GM18505 (cell line): Measurements from ENCODE around the gene AUP1.
A peak's percentile ranks its signal among the peaks of the same experiment; 100 is the strongest.

Source experiments
- ATAC-seq: cut with Tn5 transposase; IDR thresholded peaks from one replicate; pipeline ENCODE4 v1.9.1; 2021; ENCODE audit not compliant: unreplicated experiment
- POLR2A ChIP-seq: IDR thresholded peaks from 4 replicates; pipeline ENCODE4 v1.6.1; 2011; ENCODE audit warnings: borderline replicate concordance; ENCODE audit not compliant: insufficient read depth, insufficient read length; ENCODE audit errors: extremely low read depth

The AUP1 gene

GRCh38 chr2:74522516-74522915 lies 7.0 kb downstream of the AUP1 start:
- no peak for TF ChIP-seq POLR2A
- ATAC-seq = no peak

- ATAC-seq = no peak
- no peak for TF ChIP-seq POLR2A
These were observed 12.9 kb downstream of the AUP1 start for GRCh38 chr2:74516650-74517049.

GRCh38 chr2:74515981-74516633 lies 13.4 kb downstream of the AUP1 start:
- ATAC-seq = no peak
- TF ChIP-seq POLR2A = no peak

GRCh38 chr2:74515271-74515980 lies 14.1 kb downstream of the AUP1 start:
- no peak for TF ChIP-seq POLR2A
- ATAC-seq = no peak

GRCh38 chr2:74514368-74515270 lies 14.9 kb downstream of the AUP1 start, which contains the start of gene TLX2:
Gene TLX2 (plus strand): TSS chr2:74514450. CDS start chr2:74514807, 357 bp downstream.
- ATAC-seq = no peak
- no peak for TF ChIP-seq POLR2A

DNA sequence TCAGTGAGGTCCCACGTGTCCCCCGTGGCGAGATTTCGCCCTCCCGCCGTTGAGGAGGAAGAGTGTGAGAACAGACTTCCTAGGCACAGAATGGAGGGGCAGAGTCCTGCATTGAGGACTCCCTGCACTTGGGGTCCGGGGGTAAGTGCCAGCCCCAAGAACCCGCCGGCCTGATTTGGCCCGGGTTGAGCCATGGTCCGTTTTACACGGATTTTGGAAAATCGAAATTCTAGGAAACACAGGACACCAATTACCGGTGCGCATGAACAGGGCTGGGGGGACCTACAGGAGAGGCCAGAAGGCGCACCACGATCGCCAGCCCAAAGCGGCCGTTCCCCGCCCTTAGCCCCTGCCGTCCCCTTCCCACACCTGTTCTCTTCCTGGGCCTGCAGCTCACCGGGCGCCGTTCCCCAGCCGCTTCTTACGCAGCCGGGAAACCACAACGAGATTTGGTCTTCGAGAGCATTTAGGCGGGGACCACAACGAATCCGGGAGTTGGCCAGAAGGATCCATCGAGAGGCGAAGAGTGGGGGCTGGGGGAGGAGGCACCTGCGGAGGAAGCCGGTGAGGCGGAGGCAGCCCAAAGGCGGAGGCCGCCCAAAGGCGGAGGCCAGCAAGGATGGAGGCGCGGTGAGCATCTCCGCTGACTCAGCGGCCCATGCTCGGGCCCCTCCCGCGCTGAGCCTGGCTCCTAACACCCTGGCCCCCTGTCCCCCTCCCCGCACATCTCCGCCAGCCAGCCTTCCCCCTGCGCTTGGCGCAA lies 15.7 kb downstream of the AUP1 start:
- ATAC-seq = no peak
- TF ChIP-seq POLR2A = no peak

DNA sequence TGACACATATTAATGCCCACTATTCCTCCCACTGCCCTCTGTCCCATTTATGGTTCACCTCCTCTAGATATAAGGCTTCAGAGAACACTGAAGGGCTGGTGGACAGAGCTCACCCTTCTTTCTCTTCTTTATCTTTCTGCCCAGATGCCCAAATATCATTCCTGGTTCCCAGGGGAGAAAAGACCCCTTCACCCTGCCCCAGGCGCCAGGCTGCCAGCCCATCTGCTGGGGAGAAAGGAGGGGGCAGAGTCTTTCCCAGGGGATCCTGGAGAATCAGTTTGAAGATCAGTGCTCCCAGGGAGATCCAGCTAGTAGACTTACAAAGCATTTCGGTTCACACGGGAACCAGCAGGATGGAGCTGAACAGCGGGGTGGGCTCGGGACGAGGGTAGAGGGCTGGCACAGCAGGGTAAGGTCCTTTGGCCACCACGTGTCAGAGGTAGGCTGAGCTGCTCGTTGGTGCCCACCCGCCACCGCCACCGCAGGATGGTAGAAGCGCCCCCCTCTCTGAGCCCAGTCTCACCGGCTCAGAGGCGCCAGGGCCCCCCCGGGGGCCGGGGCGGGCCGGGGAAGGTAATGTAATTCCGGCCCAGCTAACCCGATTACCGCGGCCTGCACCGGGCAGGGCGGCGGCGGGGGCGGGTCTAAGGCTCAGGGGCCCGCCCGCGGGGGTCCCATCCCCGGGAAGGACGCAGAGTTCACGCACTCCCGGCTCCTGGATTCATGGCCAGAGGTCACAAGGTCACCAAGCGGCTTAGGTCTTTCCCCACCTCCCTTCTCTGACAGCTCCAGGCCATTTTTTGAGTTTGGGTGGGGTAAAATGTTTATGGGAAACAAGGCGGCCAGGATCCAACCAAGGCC lies 16.5 kb downstream of the AUP1 start:
- no peak for TF ChIP-seq POLR2A
- ATAC-seq = no peak

DNA sequence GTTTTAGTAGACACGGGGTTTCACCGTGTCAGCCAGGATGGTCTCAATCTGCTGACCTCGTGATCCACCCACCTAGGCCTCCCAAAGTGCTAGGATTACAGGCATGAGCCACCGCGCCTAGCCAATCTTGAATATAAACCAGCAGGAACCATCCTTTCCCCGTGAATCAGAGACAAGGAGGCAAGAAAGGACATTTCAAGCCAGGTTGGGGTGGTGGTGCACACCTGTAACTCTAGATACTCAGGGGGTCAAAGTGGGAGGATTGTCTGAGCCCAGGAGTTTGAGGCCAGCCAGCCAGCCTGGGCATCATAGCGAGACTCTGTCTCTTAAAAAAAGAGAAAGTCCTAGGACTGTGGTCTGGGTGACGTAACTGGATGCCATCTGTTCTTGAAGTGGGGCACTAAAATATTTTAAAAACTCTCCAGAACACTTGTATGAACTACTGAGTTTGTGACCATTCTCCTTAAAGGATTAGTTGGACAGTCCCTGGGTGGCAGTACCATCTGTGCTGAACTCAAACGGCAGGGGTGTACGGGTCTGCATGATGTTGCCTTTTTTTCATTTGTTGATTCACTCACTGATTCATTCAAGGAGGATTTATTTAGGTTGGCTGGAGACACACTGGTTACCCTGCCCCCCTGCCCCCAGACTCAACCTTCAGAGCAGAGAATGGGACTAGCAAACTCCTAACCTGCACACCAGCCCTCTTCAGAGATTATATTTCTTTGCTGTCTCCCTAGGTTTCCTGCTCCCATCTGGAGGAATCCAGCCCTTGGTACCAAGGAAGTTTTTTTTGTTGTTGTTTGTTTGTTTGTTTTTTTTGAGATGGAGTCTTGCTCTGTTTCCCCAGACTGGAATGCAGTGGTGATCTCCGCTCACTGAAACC lies 18.2 kb downstream of the AUP1 start:
- ATAC-seq = no peak
- TF ChIP-seq POLR2A = no peak

GRCh38 chr2:74510272-74510671 lies 19.2 kb downstream of the AUP1 start:
- TF ChIP-seq POLR2A = no peak
- no peak for ATAC-seq

- peak; percentile 14 for ATAC-seq
- TF ChIP-seq POLR2A = no peak
These were observed 21.5 kb downstream of the AUP1 start for GRCh38 chr2:74507926-74508520.
